Activated naive CD4-positive, alpha-beta T cell treated with anti-CD3 and anti-CD28 coated beads for 36 hours (primary cell): ENCODE measurements around the gene NPY. TPM values are rescaled to one million over a fixed set of nuclear protein-coding genes. Genes with fewer than 3 reads are reported as not detected.

Source experiments
- CTCF ChIA-PET: fragments of 350-600 bp; sonication (Branson Sonifier 250); formaldehyde crosslinking; loops from one replicate; lab custom pipeline; 2021; ENCODE audit warnings: antibody characterized with exemption; lab: Charles Lee
- DNase-seq: peaks from one replicate; pipeline ENCODE4 v3.0.0-alpha.2; 2020
- H3K27ac Mint-ChIP-seq: one replicate; pipeline ENCODE4 v1.8.0; 2021; ENCODE audit warnings: mild to moderate bottlenecking, mixed read lengths
- H3K27me3 Mint-ChIP-seq: one replicate; pipeline ENCODE4 v1.8.0; 2021; ENCODE audit warnings: low read depth, mixed read lengths
- H3K36me3 Mint-ChIP-seq: one replicate; pipeline ENCODE4 v1.8.0; 2021; ENCODE audit warnings: low read depth, mixed read lengths
- H3K4me1 Mint-ChIP-seq: one replicate; pipeline ENCODE4 v1.8.0; 2021; ENCODE audit warnings: low read depth, mixed read lengths
- H3K4me3 Mint-ChIP-seq: one replicate; pipeline ENCODE4 v1.8.0; 2021; ENCODE audit warnings: mild to moderate bottlenecking, moderate library complexity, mixed read lengths
- H3K9me3 Mint-ChIP-seq: one replicate; pipeline ENCODE4 v1.8.0; 2021; ENCODE audit warnings: mixed read lengths
- intact Hi-C: fragments of 100-400 bp; cut with micrococcal nuclease; formaldehyde crosslinking; loops from one replicate; pipeline ENCODE4 v1.15.1; 2023
- total RNA-seq, 2 experiments: library from RNA; stranded (reverse); gene quantifications; one replicate each; pipeline ENCODE4 v1.2.3, GENCODE V29; 2021

NPY gene
- total RNA-seq, 2 experiments from 2014 or later = not detected

DNA sequence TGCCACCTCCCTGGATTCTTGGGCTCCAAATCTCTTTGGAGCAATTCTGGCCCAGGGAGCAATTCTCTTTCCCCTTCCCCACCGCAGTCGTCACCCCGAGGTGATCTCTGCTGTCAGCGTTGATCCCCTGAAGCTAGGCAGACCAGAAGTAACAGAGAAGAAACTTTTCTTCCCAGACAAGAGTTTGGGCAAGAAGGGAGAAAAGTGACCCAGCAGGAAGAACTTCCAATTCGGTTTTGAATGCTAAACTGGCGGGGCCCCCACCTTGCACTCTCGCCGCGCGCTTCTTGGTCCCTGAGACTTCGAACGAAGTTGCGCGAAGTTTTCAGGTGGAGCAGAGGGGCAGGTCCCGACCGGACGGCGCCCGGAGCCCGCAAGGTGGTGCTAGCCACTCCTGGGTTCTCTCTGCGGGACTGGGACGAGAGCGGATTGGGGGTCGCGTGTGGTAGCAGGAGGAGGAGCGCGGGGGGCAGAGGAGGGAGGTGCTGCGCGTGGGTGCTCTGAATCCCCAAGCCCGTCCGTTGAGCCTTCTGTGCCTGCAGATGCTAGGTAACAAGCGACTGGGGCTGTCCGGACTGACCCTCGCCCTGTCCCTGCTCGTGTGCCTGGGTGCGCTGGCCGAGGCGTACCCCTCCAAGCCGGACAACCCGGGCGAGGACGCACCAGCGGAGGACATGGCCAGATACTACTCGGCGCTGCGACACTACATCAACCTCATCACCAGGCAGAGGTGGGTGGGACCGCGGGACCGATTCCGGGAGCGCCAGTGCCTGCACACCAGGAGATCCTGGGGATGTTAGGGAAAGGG is 913 bp downstream of the NPY start:
- H3K27ac Mint-ChIP-seq = no peak overlapping the region
- peaks cover 18% of the 10 kb centered on the region for H3K4me1 Mint-ChIP-seq
- no peaks in the 10 kb centered on the region for H3K9me3 Mint-ChIP-seq
- H3K4me3 Mint-ChIP-seq = peak overlapping the region; percentile 64
- H3K27me3 Mint-ChIP-seq = peaks cover 48% of the 10 kb centered on the region
- intact Hi-C loops = loop anchor here (5.0 to 10.0 kb wide), 3 partner anchors 287 to 740 kb away; partner anchors contain the start of gene PALS2
- DNase-seq = no peak
- CTCF ChIA-PET = no interaction called here
- H3K36me3 Mint-ChIP-seq = no peaks in the 10 kb centered on the region

GRCh38 chr7:24290004-24290641 is 6.1 kb downstream of the NPY start:
- H3K4me1 Mint-ChIP-seq = peaks cover 12% of the 10 kb centered on the region
- no peak overlapping the region for H3K27ac Mint-ChIP-seq
- no peaks in the 10 kb centered on the region for H3K36me3 Mint-ChIP-seq
- H3K27me3 Mint-ChIP-seq = peaks cover 29% of the 10 kb centered on the region
- H3K9me3 Mint-ChIP-seq = no peaks in the 10 kb centered on the region
- peak; percentile 74 for DNase-seq
- no peak overlapping the region for H3K4me3 Mint-ChIP-seq
- CTCF ChIA-PET = interaction anchor here (0.7 to 1.4 kb wide), 9 partner anchors 12 to 376 kb away, joined by 3 to 8 read pairs (median 4); no protein-coding TSS in a partner anchor
- intact Hi-C loops = loop anchor here (1.0 to 5.0 kb wide), 6 partner anchors 92 to 802 kb away; no protein-coding TSS in a partner anchor

DNA sequence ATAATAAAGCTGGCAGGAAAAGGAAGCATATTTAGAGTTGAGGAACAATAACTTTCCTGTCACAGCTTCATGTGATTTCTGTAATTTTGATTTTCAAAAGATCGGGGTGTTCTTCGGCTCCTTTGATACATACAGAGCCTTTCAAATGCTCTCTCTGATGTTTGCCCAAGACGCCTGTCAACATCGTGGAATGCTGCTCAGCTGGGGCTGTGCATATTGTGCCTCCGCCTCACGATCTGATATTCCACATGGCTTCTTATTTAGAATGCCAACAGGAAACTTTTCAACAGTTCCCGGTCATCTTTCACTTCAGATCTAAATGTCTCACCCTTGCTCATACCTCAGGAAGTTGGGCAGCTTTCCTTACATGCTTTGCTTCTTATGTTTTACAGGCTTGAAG is 7.3 kb downstream of the NPY start:
- no peak overlapping the region for H3K27ac Mint-ChIP-seq
- intact Hi-C loops = loop anchor here (2.0 to 5.0 kb wide), 3 partner anchors 298 to 801 kb away; no protein-coding TSS in a partner anchor
- H3K27me3 Mint-ChIP-seq = peaks cover 19% of the 10 kb centered on the region
- no peak for DNase-seq
- CTCF ChIA-PET = interaction anchor here (0.7 to 1.5 kb wide), 2 partner anchors 27 to 375 kb away, joined by 3 to 5 read pairs; no protein-coding TSS in a partner anchor
- H3K36me3 Mint-ChIP-seq = no peaks in the 10 kb centered on the region
- no peaks in the 10 kb centered on the region for H3K9me3 Mint-ChIP-seq
- H3K4me3 Mint-ChIP-seq = no peak overlapping the region
- peaks cover 6% of the 10 kb centered on the region for H3K4me1 Mint-ChIP-seq

DNA sequence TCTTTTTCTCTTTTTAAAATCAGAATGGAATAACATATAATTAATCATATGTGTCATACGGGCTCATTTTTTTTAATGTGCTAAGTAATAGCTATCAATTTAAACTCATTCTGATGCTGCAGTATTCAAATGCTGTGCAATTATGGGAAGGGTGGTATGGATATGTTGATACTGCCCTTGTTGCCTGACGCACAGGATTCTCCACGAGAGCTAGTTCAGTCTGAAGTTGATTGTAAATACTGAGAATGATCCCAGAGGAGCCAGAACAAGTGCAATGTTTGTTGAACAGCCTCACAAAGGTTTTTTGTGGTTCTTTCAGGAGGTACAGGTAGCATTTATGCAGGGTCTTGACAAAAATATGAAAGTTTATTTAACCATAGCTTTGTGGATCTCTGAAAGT is 13.4 kb downstream of the NPY start:
- Mint-ChIP-seq H3K27me3 (peaks cover 4% of the 10 kb centered on the region), H3K4me1 (no peaks in the 10 kb centered on the region), H3K9me3 (no peaks in the 10 kb centered on the region), H3K4me3 (no peak overlapping the region), H3K36me3 (no peaks in the 10 kb centered on the region), H3K27ac (no peak overlapping the region)
- intact Hi-C loops = no loop called here
- CTCF ChIA-PET = interaction anchor here (0.6 kb wide), 1 partner anchor 81 kb away, joined by 3 read pairs; no protein-coding TSS in a partner anchor
- DNase-seq = no peak

DNA sequence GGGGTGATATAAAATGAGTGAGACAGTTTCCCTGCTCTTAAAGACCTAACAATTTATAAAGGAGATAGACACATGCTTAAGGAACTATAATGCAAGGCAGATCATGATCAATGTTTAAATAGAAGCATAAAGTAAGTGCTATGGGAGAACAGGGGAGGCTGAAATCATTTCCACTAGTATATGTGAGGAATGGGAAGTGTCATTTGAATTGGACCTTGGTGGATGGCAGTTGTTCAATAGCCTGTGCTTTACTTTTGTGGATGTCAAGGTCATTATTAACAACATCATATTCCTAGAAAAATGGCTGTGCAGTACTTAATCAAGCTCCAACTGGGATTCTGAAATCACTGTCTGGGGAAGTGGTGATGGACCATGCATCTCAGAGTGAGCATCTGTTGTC is 14.7 kb downstream of the NPY start:
- no peak overlapping the region for H3K4me3 Mint-ChIP-seq

DNA sequence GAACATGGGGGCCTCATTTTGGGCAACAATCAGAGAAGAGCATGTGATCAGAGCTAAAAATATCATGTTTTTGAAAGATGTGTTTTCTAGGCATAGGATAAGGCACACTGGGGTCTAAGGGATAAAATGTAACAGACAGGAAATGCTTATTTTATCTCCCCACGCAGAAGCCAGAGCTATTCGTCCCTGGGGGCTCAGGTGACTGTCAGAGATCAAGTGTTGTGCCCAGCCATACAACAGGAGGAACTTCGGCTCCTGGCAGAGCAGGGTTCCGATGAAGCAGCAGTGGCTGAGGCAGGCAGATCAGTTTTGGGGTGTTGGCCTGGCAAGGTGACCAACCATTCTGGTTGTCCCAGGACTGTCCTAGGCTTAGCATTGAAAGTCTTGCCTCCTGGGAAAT is 15.2 kb downstream of the NPY start:
- no peaks in the 10 kb centered on the region for H3K36me3 Mint-ChIP-seq
- peaks cover 8% of the 10 kb centered on the region for H3K27me3 Mint-ChIP-seq
- DNase-seq = no peak
- intact Hi-C loops = no loop called here
- no peak overlapping the region for H3K4me3 Mint-ChIP-seq
- H3K9me3 Mint-ChIP-seq = no peaks in the 10 kb centered on the region
- no peak overlapping the region for H3K27ac Mint-ChIP-seq
- no peaks in the 10 kb centered on the region for H3K4me1 Mint-ChIP-seq
- CTCF ChIA-PET = no interaction called here

More for the DNA sequence above, 14.7 kb downstream of the NPY start:
- Mint-ChIP-seq H3K36me3 (no peaks in the 10 kb centered on the region), H3K27ac (no peak overlapping the region), H3K4me1 (no peaks in the 10 kb centered on the region), H3K27me3 (peaks cover 4% of the 10 kb centered on the region), H3K9me3 (no peaks in the 10 kb centered on the region)
- CTCF ChIA-PET = no interaction called here
- no peak for DNase-seq
- intact Hi-C loops = no loop called here

- Mint-ChIP-seq H3K4me3 (no peak overlapping the region), H3K9me3 (no peaks in the 10 kb centered on the region), H3K36me3 (no peaks in the 10 kb centered on the region), H3K4me1 (no peaks in the 10 kb centered on the region), H3K27ac (no peak overlapping the region), H3K27me3 (peaks cover 16% of the 10 kb centered on the region)
- intact Hi-C loops = no loop called here
- CTCF ChIA-PET = no interaction called here
- DNase-seq = no peak
Measured at GRCh38 chr7:24301703-24302102, 17.7 kb downstream of the NPY start.

GRCh38 chr7:24304494-24305095 is 20.6 kb downstream of the NPY start:
- Mint-ChIP-seq H3K4me3 (no peak overlapping the region), H3K27ac (no peak overlapping the region), H3K36me3 (no peaks in the 10 kb centered on the region), H3K27me3 (peaks cover 14% of the 10 kb centered on the region), H3K9me3 (no peaks in the 10 kb centered on the region), H3K4me1 (no peaks in the 10 kb centered on the region)
- CTCF ChIA-PET = no interaction called here
- intact Hi-C loops = no loop called here
- no peak for DNase-seq

DNA sequence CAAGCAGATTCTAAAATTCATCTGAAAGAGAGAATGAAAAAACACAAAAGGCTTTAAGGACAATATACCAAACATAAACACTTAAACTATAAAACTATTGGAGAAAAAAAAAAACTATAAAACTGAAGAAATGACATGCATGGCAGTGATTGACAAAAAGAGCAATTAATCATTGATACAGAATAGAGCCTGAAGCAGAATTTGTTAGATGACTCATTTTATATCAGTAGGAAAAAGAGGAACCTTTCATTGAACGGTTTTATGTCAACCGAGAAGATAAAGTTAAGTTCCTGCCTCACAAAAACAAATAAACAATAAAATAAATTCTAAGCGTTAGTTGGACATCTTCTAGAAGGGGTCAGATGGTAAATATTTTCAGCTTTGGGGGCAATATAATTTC is 23.3 kb downstream of the NPY start:
- Mint-ChIP-seq H3K9me3 (no peaks in the 10 kb centered on the region), H3K36me3 (no peaks in the 10 kb centered on the region), H3K4me1 (no peaks in the 10 kb centered on the region), H3K27me3 (peaks cover 14% of the 10 kb centered on the region), H3K4me3 (no peak overlapping the region), H3K27ac (no peak overlapping the region)
- CTCF ChIA-PET = no interaction called here
- DNase-seq = no peak
- intact Hi-C loops = no loop called here

GRCh38 chr7:24312588-24312987 is 28.6 kb downstream of the NPY start:
- Mint-ChIP-seq H3K4me3 (no peak overlapping the region), H3K9me3 (no peaks in the 10 kb centered on the region), H3K27me3 (peaks cover 3% of the 10 kb centered on the region), H3K4me1 (no peaks in the 10 kb centered on the region), H3K27ac (no peak overlapping the region), H3K36me3 (no peaks in the 10 kb centered on the region)
- CTCF ChIA-PET = no interaction called here
- no peak for DNase-seq
- intact Hi-C loops = no loop called here

GRCh38 chr7:24313777-24314176 is 29.8 kb downstream of the NPY start:
- Mint-ChIP-seq H3K4me1 (no peaks in the 10 kb centered on the region), H3K4me3 (no peak overlapping the region), H3K27ac (no peak overlapping the region), H3K36me3 (no peaks in the 10 kb centered on the region), H3K27me3 (peaks cover 3% of the 10 kb centered on the region), H3K9me3 (no peaks in the 10 kb centered on the region)
- intact Hi-C loops = no loop called here
- CTCF ChIA-PET = interaction anchor here (0.7 kb wide), 1 partner anchor 198 kb away, joined by 3 read pairs; no protein-coding TSS in a partner anchor
- no peak for DNase-seq

GRCh38 chr7:24316340-24316739 is 32.4 kb downstream of the NPY start:
- CTCF ChIA-PET = no interaction called here
- intact Hi-C loops = no loop called here

More at GRCh38 chr7:24316340-24316739, 32.4 kb downstream of the NPY start:
- Mint-ChIP-seq H3K27ac (no peak overlapping the region), H3K9me3 (no peaks in the 10 kb centered on the region), H3K4me3 (no peak overlapping the region), H3K36me3 (no peaks in the 10 kb centered on the region), H3K4me1 (no peaks in the 10 kb centered on the region), H3K27me3 (peaks cover 3% of the 10 kb centered on the region)
- DNase-seq = no peak
